Measurements from ENCODE around the gene EEIG1.

EEIG1 gene

DNA sequence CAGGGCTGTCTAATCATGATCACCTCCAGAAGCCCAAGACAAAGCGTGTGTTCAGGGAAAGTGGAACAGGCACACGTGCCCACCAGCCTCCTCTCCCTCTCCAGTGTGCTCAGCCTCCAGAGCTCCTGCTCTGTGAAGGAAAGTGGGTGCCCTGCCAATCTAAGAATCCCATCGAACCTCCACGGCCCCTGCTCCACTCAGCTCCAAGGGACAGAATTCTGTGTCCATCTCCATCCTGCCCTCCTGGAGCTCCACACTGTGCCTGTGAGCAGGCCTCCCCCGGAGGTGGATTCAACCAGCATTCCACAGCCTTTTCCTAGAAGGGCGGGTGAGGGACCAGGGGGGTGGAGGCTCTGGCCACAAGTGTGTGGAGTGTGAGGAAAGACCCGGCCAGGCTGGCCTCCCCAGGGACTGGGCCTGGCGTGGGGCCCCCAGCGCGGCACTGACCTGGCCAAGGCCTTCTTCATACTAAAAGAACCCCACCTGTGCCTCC lies 6.0 kb downstream of the EEIG1 start:
- no peak for DNase-seq (ENCODE audit: low spot score)

DNA sequence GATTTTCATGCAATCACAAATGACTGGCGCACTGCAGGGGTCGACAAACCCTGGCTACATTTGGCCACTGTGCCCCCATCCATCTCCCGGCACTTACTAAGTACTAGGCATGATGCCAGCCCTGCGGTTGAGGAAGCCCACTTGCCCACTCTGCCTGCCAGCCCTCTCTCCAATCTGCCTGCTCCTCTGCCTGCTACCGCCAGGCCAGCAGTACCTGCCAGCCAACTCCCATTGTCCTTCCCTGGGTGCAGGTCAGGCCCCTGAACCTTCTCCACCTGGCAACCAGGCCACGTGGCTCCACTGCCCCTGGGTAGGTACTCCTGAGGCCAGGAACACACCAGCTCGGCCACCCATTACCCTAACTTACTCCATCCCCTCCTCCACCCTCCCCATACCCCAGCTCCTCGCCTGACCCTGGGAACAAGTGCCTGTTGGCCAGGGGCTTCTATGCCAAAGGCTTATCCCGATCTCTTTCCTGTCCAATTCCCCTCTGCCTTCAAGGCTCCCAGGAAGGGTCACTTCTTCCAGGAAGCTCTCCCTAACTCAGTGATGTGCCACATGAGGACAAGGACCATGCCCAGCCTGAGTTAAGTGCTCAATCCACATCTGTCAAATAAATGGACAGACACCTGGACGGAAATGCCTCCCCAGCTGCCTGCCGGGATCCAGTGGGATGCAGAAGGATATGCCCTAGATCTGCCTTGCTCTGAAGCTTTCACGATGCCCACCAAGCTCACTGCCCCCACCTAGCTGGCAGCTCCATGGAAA lies 6.6 kb downstream of the EEIG1 start:
- no peak for DNase-seq (ENCODE audit: low spot score)

DNA sequence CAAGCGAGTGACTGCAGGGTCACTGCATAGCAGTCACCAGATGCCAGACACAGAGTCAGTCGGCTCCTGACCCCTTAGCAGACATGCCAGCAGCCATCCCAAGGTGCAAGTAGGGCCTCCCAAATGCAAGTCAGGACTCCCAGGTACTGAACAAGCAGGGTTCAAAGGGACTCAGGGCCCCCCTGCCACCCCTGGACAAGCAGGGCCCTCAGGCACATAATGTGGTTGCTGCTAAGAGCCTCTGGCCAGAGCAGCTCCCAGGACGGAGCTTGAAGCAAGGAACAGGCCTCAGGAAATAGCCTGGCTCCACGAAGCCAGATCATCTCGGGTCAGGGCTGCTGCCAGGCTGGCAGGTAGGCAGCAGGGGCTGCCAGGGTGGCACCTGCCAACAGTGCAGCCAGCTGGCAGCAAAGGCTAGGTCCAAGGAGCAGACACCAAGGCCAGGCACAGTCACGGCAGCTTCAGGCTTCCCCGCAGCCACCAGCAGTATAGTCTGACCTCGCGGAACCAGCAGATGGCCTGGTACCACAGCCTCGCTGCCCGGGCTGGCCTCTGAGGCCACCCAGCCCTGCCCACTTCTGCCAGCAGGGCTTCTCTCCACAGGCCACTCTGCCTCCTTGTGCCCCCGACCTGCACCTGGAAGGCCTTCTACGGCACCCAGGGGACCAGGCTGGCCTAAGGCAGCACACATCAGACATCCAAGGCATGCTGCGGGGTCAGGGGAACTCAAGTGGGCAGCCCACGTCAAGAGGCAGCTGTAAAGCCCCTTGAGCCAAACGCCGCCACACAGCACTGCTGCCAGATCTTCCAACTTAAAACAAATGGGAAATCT lies 7.4 kb downstream of the EEIG1 start:
- no peak for DNase-seq (ENCODE audit: low spot score)

DNA sequence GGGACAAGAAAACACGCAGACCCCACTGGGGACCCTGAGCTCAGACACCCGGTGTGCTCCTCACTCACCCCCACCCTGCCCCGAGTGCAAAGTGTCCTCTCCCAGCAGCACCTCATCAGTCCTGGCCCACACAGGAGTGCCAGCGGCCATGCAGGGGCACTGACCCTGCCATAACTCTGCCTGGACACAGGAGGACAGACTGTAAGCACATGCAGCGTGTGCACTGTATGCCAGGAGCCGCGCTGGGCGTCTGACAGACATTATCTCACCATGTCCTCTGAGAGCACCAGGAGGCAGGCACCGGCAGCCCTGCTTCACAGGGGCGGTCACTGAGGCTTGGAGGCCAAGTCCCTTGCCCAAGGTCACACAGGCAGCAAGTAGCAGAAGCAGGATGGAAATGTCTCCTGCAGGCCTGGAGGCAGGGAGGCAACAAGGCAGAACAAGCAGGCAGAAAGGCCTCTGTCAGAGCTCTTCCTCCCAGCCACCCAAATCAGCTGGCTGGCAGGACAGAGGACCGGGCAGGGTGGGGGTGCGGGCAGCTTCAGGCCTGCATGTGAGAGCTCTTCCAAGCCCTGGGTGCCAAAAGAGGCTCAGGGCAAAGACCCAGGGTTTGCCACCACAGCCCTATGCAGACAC lies 8.4 kb downstream of the EEIG1 start:
- DNase-seq (ENCODE audit: low spot score): no peak

DNA sequence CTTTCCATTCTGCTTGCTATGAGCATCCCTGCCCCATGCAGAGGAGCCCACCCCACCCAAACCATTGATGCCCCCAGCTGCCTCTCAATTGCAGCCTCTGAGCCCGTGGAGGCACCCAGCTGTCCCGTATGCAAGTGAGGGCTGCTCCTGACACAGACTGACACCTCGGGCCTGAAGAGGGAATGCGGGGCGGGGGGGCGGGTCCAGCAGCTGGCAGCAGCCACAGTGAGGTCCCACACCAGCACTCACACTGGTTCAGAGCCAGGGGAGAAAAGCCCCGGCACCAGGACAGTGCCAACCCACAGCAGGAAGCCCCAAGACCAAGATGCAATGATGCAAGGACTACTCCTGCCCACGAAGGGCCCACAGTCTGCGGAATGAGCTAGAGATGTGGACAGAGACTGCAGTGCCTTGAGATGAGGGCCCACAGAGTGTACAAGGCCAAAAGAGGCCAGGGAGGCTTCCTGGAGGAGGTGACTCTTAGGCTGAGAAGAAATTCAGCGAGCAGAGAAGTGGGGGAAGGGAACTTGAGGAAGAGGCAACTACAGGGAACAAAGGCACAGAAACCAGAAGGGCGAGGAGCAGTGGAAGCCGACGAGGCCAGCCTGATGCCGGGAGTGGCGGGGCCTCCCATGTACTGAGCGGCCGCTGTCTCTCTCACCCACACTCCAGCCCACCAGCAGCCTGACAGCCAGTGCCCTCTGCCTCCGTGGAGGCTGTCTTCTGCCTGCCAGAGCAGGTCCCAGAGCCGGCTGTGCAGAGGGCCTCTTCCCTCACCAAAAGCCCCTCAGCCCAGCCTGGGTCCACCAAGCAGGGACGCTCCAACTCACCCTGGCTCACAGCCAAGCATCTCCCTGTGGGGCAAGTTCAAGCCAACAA lies 9.2 kb downstream of the EEIG1 start:
- no peak for DNase-seq (ENCODE audit: low spot score)

DNA sequence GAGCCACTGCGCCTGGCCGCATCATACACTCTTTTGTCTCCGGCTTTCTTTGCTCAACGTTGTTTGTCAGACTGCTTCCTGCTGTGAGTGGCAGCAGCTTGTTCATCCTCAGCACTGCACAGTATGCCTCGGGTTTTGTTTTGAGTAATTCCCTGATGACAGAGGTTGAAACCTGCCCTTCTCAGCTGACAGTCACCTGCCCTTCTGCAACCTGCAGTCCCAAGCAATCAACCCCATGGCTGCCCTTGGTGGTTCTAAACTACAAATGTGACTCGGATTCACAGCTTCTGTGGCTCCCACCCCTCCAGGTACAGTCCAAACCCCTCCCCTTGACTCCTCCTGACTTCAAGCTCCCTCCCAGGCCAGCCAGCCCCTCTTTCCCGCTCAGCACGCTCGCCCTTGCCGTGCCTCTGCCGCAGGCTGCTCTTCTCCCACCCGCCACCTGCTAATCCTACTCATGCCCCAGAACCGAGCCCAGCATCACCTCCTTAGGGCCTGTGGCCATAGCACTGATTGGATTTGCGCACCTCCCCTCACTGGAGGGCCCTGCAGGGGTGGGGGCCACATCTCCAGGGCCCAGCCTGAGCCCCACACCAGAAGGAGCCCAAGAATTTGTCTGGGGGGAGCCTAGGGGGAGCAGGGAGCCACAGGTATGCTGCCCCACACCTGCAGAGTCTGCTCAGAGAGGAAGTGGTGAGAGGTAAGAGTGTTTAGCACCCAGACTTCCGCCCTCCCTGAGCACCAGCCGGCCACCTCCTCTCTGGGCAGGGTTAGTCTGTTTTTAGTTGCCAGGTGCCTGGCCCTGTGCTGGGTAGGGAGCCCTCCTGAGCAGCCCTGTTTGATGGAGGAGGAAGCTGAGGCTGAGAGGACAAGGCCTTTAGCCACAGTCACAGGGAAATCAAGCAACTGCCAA lies 10.1 kb downstream of the EEIG1 start:
- peak; percentile 78 for DNase-seq (ENCODE audit: low spot score)

DNA sequence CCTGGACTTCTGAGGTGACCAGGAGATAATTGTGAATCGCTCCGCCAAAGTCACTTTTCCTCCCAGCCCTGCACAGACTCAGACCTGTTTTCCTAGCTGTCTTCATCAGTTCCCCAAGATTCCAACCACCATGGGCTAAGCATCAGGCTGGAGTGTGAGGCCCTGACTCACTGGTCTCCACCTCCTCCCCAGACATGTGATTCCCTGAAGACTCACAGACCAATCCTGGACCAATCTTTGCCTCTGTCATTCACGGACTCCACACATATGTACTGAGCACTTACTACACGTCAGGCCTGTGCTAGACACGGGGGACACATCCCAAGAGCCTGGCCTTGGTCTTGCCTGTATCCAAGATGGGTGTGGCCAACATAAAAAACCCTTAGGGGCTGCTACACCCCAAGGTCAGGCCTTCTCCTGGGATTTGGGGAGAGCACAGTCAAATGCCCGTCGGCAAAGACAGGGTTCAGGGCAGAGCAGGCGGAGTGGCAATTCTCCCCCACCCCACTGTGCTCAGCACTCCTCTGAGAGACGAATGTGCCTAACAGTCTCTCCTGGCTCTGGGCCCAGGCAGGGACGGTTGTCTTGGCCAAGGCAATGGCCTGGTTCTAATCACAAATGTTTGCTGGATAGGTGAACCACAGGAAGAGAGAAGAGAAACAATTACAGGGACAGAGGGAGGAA lies 11.9 kb downstream of the EEIG1 start:
- DNase-seq (ENCODE audit: low spot score): no peak

DNA sequence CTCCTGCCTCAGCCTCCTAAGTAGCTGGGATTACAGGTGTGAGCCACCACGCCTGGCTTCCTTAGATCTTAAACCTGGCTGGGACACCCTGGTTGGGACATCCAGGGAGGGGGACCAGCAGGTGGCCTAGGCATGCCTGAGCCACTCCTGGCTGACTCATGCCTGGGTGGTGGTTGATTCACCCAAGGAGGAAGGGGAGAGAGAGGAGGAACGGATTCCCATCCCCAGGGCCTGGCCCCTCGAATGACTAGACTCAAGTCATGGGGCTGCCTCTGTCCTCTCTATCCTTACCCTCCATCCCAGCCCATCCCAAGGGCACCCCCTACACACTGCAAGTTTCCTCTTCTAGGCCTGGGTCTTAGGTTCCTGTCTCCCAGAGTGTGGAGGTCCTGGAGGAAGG lies 12.7 kb downstream of the EEIG1 start:
- no peak for DNase-seq (ENCODE audit: low spot score)

DNA sequence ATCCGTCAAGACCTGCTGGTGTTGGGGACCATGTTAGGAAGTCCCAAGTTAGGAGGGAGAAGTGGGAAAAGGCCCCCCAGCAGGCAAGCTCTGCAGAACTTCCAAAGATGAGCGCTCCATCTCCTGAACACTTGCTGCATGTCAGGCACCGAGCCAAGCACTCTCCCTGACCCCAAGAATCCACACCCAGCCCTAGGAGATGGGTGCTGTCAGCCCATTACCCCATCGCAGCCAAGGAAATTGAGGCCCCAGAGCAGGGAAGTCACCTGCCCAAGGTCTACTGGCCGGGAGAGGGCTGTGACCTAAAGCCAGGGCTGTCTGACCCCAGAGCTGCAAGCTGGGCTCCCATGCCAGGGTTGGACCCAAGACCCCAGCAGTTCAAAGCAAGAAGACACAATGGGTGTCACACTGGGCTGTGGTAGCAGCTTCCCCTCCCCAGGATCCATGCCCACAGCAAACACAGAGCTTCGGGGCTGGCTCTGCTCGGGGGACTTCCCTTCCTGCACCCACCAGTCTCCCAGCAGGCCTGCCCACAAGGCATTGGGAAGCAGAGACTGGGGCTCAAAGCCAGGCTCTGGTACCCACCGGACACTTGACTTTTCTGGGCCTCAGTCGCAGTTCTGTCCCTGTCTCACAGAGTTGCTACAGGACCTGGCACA lies 13.5 kb downstream of the EEIG1 start:
- DNase-seq (ENCODE audit: low spot score): no peak

DNA sequence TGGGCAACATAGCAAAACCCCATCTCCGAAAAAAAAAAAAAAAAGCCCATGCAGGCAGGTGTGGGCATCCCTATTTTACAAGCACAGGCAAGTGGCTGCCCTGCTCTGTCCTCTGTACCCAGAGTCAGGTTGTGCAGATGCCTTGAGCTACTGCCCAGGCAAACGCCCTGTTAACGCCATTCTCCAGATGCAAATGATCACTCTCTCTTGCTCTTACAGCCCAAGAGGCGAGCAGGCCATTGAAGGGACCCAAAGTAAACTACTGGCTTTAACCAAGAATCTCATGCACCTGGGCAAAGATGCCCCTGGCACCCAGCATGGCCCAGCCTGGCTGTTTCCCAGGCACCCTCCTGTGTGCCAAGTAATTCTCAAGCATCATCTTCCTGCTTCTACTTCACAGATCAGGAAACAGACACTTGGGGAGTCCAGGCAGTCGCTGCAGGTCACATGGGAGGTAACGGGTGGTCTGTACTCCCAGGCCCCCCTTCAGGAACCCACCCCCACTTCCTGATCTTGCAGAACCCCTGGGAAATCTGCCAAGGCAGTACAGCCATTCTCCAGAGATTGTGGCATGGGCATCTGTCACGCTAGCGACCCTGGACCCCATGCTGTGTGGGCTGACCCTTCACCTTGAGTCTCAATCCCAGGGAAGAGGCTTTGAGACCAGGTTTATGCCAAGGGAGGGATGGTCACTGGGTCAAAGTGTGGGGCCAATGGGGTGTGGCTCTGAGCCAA lies 14.2 kb downstream of the EEIG1 start:
- DNase-seq (ENCODE audit: low spot score): no peak

DNA sequence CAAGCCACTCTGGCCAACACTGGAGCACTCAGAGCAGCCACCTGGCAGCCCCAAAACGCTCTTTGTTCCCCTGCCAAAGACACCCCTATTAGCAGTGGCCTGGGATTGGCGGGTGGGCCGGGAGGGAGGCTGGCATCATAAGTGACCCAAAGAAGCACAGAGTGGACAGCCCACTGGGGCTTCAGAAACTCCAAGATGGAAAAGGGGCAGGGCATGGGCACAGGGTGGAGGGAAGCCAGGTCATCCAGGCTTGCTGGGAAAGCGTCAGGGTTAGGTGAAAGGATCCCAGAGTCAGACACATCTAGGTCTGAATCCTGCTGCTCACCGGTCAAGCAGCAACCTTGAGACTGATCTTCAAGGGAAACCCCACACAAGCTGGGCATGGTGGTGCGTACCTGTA lies 14.8 kb downstream of the EEIG1 start:
- DNase-seq (ENCODE audit: low spot score): no peak

DNA sequence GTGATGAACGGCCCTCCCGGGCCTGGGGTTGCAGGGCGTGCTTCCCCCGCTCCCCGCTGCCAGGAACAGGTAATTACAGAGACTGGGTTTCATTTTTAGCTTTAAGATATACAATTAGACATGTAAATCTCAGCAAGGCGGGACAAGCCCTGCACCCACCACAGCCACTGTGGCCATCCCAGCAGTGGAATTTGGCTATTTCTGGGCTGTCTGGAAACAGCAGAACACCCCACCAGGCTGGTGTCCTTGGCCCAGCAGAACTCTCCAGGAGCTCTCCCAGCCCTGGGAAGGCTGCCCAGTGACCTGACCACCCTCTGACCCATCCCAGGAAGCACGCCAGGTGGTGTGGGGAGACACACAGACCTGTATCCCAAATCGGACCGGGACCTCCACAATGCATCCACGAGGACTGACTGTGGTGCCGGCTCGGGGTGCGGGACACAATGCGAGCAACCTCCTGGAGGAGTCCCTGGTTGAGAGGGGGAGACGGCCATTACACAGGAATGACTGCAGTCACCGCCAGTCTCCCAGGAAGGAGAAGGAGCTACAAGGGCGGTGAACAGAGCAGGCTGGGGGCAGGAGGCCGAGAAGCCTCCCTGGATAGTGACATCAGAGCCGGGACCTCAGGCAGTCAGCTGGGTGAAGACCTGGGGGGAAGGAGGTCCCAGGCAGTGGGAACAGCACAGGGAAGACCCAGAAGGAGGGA lies 17.3 kb downstream of the EEIG1 start:
- DNase-seq (ENCODE audit: low spot score): no peak

DNA sequence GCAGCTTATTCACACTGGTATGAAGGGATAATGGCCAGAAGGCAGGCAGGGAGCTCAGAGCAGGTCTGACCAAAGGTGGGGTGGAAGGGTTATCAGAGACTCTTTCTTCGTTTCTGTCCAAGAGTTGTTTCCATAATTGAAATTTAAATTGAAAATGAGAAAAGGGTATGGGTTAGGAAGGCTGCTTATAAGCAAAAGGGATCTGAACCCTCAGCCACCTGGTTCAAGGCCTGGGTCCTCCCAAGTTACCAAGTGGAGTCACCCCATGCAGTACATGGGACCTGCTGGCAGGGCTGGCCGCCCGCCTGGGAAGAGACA lies 17.8 kb downstream of the EEIG1 start:
- no peak for DNase-seq (ENCODE audit: low spot score)

DNA sequence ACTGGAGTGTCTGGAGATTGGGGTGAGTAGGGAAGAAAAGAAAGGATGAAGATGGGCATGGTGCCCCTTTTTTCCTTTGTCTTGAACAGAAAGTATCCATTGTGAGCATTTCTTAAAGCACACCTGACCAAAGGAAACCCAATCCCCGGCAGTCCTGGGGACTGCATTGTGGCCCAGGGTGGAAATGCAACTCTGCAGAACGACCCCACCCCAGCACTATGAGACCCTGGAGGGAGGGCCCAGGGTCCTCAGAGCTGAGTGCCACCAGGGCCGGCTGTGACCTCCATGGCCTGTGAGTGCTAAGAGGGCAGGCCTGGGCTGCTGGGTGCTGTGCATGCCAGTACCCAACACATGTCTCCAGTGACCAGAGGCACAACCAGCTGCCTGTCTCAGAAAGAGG lies 18.5 kb downstream of the EEIG1 start:
- no peak for DNase-seq (ENCODE audit: low spot score)

DNA sequence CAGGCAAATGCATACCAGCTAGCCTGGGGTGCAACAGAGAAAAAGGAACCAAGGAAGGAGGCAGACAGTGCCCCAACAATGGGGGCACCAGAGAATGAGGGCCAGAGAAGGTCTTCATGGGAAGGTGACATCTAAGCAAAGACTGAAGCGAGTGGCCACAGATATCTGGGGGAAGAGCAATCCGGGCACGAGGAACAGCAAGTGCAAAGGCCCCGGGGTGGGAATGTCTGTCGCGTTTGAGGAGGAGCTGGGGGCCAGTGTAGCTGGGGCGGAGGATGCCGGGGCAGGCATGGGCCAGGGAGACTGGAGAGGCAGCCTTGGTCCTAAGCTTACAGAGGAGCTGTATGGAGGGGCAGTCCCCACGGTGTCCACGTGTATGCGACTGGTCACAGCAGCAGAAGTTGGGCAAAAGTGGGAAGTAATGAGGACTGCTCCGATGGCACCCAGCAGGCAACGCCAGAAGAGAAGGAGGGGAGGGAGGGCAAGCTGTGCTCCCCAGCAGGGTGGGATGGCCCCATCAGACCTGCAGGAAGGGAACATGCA lies 19.1 kb downstream of the EEIG1 start:
- DNase-seq (ENCODE audit: low spot score): no peak

DNA sequence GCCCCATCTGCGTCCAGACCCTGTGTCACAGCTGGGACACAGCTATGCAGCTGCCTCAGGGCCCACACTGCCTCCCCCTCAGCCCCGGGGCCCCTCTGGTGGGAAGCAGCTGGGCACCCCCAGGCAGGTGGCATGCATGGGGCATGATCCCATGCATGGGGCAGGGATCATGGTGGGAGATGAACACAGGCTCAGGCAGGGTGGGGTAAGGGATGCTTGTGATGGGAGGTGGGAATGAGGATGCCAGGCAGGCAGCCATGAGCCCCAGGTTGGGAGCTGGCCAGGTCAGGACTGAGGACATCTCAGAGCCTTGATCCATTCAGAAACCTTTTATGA lies 19.7 kb downstream of the EEIG1 start:
- no peak for DNase-seq (ENCODE audit: low spot score)

DNA sequence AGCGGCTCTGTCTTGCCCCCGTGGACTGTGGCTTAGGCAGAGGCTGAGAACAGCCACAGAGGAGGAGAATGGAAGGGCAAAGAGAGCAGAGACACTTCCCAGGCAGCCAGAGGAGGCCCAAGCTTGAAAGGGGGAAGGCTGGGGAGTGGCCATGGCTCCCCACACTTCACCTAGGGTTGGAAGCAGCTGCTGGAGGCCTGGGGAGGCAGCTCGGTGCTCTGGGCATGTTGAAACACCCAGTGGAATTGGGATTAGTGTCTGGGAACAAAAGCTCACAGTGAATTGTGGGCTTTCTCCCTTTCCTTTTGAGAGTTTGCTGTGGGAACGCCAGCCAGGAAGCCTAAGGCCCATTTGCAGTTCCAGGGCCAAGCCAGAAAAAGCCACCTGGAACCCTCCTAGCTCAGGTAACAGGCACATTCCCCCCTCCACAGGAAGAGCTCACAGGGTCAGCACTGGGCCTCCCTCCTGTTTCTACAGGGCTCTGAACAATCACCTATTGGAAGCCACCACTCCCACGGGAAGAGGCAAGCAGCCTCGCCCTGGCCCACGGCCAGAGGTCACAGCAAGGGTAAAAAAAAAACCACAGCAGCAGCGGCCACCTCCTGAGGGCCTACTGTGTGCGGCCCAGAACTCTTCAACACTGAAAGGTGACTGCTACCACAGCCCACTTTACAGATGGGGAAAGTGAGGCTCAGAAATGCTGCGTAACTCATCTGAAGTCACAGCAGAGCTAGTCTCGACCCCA lies 20.2 kb downstream of the EEIG1 start:
- DNase-seq (ENCODE audit: low spot score): no peak

All from CD4-positive, alpha-beta T cell treated with Interleukin-6 at 100 ng/mL for 8 hours (primary cell).